ENCODE results near the gene BCL2A1.
"Not testable (repeated sequence)": the region's sequence is repeated elsewhere in the genome, so short reads cannot be mapped to it uniquely, and the experiment has no call there.

Gene BCL2A1

DNA sequence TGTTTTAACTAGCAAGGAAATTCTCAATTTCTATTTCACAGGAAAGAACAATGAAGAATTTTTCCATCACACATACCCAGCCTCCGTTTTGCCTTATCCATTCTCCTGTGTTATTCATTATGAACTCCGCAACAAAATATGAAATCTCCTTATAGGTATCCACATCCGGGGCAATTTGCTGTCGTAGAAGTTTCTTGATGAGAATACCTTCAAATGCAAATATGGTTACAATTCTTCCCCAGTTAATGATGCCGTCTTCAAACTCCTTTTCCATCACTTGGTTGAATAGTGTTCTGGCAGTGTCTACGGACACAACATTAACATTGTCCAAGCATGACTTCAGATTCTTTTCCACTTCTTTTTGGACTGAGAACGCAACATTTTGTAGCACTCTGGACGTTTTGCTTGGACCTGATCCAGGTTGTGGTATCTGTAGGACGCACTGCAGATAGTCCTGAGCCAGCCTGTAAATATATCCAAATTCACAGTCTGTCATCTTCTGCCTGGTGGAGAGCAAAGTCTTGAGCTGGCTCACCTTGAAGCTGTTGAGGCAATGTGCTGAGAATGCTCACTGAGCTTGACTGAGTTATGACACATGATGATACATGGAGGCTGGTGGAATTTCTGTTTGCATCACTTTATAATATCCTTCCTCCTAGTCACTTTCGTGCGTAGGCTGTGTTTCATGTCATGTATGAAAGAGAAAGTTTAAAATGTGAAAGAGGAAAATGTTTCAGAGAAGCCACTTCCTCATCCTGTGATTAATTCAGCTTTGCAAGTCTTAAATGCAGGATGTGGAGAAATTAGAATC is at the start of gene BCL2A1:
BCL2A1 (minus strand) TSS at position 573 of the 811 bp plus-strand sequence; CDS start at position 496, 77 bp downstream.
- peak; percentile 52 for DNase-seq

DNA sequence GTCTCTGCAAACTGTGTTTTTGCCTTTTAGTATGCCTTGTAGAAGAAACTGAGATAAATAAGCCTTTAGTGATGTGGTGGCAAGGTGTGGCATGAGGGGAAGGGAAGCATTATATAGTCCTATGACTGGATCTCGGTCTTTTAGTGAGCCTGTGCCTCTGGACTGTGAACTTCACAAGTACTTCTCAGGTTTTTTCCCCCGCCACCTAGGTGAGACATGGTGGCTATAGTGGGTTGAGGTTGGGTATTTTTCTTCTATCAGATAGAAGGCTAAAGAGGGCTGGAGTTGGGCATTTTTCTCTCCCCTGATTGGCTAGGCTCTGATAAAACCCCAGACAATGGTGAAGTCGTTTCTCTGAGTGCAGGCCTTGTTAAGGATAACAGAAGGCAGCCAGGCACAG is 49.7 kb upstream of the BCL2A1 start:
- no peak for DNase-seq

- DNase-seq: not testable (repeated sequence)
Measured at GRCh38 chr15:80020149-80020548, 49.2 kb upstream of the BCL2A1 start.

GRCh38 chr15:80019168-80019745 is 48.3 kb upstream of the BCL2A1 start:
- no peak for DNase-seq

GRCh38 chr15:80017139-80017538 is 46.1 kb upstream of the BCL2A1 start:
- DNase-seq: not testable (repeated sequence)

DNA sequence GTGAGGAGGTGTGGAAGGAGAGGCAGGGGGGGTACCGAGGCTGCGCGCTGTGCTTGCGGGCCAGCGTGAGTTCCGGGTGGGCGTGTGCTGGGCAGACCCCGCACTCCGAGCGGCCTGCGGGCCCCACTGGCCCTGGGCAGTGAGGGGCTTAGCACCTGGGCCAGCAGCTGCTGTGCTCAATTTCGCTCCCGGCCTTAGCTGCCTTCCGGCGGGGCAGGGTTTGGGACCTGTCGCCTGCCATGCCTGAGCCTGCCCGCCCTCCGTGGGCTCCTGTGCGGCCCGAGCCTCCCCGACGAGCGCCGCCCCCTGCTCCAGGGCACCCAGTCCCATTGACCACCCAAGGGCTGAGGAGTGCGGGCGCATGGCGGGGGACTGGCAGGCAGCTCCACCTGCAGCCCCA is 45.5 kb upstream of the BCL2A1 start:
- DNase-seq: not testable (repeated sequence)

DNA sequence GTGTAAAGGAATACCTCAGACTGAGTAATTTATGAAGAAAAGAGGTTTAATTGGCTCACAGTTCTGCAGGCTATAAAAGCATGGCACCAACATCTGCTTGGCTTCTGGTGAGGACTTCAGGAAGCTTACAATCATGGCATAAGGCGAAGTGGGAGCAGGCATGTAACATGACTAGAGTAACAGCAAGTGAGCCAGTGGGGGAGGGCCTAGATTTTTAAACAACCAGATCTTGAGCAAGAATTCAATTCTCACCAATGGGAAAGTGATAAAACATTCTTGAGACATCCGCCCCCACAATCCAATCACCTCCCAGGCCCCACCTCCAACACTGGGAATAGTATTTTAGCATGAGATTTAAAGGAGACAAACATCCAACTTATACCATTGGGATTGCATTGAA is 44.2 kb upstream of the BCL2A1 start:
- DNase-seq: no peak

- not testable (repeated sequence) for DNase-seq
Measured at GRCh38 chr15:80014186-80014585, 43.2 kb upstream of the BCL2A1 start.

DNA sequence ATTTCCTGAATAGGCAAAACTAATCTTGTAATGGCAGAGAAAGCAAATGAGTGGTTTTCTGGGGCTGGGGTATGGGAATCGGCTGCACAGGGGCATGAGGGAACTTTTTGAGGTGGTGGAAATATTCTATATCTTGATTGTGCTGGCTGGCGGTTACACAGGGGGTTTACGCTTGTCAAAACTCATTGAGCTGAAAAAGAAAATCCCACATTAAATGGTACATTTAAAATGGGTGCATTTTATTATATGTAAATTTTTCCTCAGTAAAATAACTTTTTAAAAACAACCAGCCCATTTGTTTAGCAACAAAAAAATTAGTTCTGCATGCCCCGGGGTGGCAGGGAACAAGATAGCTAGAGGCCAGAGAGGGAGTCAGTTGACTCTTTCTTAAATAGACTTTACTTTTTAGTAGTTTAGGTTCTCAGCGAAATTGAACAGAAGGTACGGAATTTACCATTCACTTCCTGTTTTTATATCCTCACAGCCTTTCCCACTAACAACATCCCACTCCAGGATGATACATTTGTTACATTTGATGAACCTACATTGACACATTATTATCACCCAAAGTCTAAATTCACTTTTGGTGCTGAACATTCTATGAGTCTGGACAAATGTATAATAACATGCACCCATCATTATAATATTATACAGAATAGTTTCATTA is 41.2 kb upstream of the BCL2A1 start:
- no peak for DNase-seq

GRCh38 chr15:80011596-80011995 is 40.6 kb upstream of the BCL2A1 start:
- DNase-seq: no peak

- not testable (repeated sequence) for DNase-seq
Measured at GRCh38 chr15:80011041-80011523, 40.1 kb upstream of the BCL2A1 start.

DNA sequence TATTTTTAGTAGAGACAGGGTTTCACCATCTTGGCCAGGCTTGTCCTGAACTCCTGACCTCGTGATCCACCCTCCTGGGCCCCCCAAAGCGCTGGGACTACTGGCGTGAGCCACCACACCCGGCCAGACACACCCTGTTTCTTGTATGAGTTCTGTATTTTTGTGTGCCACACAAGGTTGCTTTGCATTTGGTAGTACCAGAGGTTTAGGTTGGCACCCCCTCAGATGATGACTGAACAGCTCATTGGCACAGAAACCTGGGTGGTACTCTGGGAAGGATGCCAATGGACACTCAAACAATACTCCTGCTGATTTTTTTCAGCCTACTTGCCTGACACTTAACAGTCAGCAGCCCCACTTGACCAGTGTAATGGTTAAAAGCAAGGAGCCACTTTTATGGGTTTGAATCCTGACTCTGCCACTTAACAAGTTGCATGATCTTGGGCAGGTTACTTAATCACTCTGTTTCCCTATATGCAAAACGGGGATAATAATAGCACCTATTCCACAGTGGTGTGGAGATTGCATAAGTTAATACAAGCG is 39.2 kb upstream of the BCL2A1 start:
- no peak for DNase-seq

- no peak for DNase-seq
Measured at GRCh38 chr15:80007532-80007931, 36.5 kb upstream of the BCL2A1 start.

GRCh38 chr15:80006946-80007345 is 36.0 kb upstream of the BCL2A1 start:
- DNase-seq: no peak

GRCh38 chr15:80003934-80004472 is 33.0 kb upstream of the BCL2A1 start:
- no peak for DNase-seq

- no peak for DNase-seq
Measured at GRCh38 chr15:80003171-80003570, 32.2 kb upstream of the BCL2A1 start.

- no peak for DNase-seq
Measured at GRCh38 chr15:80002267-80002666, 31.3 kb upstream of the BCL2A1 start.

- no peak for DNase-seq
Measured at GRCh38 chr15:79994615-79995014, 23.6 kb upstream of the BCL2A1 start.

DNA sequence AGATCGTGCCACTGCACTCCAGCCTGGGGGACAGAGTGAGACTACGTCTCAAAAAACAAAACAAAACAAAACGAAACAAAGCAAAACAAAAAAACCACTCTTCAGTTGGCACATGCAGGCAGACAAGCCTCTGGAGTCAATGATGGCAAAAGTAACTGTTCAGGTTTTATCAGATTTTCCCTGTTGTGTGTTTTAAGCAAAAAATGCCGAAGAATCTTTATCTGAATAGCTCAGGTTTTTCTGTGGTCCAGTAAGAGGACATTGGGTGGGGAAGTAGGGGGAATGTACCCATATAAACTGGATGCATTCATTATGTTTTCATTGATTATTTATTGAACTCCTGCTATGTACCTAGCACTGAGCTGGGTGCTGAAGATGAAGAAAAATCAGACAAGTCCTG is 20.8 kb upstream of the BCL2A1 start:
- no peak for DNase-seq

DNA sequence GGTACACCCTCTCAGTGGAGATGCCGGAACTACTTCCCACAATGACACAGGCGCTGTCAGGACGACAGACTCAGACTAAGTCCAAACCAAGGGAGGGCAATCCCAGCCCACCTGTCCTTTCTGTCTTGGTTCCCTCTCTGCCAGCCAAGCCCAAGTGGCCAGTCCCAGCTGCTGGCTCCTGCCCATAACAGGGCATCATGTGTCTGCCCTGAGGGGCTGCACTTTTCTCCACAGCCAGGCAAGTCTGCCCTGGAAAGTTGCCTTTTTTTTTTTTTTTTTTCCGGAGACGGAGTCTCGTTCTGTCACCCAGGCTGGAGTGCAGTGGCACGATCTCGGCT is 20.0 kb upstream of the BCL2A1 start:
- DNase-seq: no peak

DNA sequence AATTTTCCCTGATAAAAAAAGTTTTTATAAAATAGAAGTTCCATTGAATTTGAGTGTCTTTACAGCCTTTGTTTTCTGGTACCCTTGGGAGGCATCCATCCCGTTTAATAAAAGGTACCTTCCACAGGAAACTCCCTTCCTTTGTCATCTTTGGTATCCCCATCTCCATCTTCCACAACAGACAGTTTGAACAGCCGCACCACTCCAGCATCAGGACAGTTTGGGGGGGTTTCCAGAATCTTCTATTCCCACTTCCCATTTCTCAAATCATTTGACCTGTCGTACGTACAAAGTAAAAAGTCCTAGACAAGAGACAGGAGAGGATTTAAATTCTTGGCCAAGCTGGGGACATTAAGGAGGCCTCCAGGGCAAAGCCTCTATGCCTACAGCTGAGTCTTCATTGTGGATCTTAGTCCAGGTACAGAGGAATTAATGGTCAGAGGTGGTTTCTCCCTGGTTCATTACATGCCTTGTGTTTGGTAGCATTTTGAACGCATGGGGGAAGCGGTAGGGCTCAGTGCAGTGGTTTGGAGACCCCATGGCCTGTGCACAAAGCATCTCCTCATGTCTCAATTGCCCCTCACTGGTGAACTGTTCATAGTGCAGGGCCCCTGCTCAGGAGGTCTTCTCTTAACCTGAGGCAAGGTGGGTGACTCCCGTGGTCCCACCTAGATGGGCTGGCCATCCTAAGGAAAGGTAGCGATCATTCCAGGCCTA is 19.4 kb upstream of the BCL2A1 start:
- DNase-seq: no peak

DNA sequence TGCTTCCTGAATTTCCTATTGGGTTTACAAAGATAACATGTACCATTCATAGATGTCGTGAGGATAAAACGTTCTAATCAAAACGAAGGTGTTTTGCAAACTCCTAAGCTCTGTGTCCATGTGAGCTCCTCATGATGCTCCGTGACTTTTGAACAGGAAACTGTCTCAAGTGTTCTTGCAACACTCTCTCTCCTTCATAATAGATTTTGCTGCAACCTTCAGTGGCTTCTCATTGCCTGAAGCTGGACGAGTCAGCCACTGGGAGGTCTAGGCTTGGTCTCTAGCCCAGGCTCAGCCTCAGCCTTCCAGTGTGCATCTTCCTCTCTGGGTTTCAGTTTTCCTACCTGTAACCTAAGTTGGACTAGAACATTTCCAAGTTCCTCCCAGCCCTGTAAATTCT is 18.7 kb upstream of the BCL2A1 start:
- no peak for DNase-seq

DNA sequence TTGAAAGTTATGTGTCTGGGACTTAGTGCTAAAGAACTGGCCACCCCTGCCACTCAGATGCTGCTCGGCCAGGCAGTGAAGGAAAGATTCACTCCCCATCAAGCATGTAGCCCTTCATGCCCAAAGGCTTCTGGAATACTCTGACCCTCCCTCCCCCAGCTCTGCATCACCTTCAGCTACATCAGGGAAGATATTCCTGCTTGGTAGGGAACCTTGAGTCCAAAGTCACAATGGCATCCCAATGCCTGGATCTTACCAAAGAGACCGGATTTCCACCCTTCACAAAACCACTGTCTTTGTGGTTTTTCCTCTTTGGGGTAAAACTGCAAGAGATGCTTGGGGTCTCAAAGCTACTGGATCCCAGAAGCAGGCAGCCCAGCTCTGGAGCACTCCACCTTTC is 18.2 kb upstream of the BCL2A1 start:
- DNase-seq: no peak
